Measurements from ENCODE around the gene CTDSP2. TPM values are rescaled to one million over a fixed set of nuclear protein-coding genes. Genes with fewer than 3 reads are reported as not detected.

Gene CTDSP2
- total and polyA plus RNA-seq, 2 experiments from 2014 or later, result 52.7 to 97.3 TPM

GRCh38 chr12:57772429-57773322 is 73.9 kb downstream of the CTDSP2 start, which contains the start of gene EEF1AKMT3:
TSS of gene EEF1AKMT3 (plus strand) at chr12:57772614. CDS start at chr12:57772725, 111 bp downstream.
- no peak for TF ChIP-seq EZH2phosphoT487 (IDR thresholded peaks at IDR 0.05; ENCODE audit: insufficient read depth, low read depth)
- TF ChIP-seq EZH2 (IDR thresholded peaks at IDR 0.05; ENCODE audit: insufficient read depth, poor library complexity, severe bottlenecking), result no peak
- in situ Hi-C loops (cut with MboI), result no loop called here
- H3K36me3 ChIP-seq (ENCODE audit: low read depth), result no peaks in the 10 kb centered on the region

GRCh38 chr12:57771873-57772428 is 74.6 kb downstream of the CTDSP2 start, which contains the start of gene METTL1:
TSS of gene METTL1 (minus strand) at chr12:57772105. CDS start at chr12:57772083, 22 bp downstream.
- Histone ChIP-seq H3K79me2 (ENCODE audit: insufficient read depth) (peaks cover 31% of the 10 kb centered on the region), H3K9ac (peak within 1 kb of the TSS; percentile 98), H3K27me3 (replicated peaks; ENCODE audit: insufficient read depth) (no peaks in the 10 kb centered on the region), H3K36me3 (ENCODE audit: low read depth) (no peaks in the 10 kb centered on the region), H4K20me1 (ENCODE audit: insufficient read depth) (no peaks in the 10 kb centered on the region), H3F3A (ENCODE audit: insufficient read depth) (no peaks in the 10 kb centered on the region), H3K4me3 (peak within 1 kb of the TSS; percentile 99), H3K4me2 (ENCODE audit: unreplicated experiment) (peak within 1 kb of the TSS; percentile 99), H3K4me1 (ENCODE audit: insufficient read depth) (peaks cover 9% of the 10 kb centered on the region), H3K9me3 (ENCODE audit: low read depth) (no peaks in the 10 kb centered on the region), H3K9me2 (ENCODE audit: insufficient read depth) (no peaks in the 10 kb centered on the region), H3K27ac (peak within 1 kb of the TSS; percentile 99), H2AFZ (peak within 1 kb of the TSS; percentile 98)
- in situ Hi-C loops (cut with MboI), result no loop called here
- TF ChIP-seq EZH2phosphoT487 (IDR thresholded peaks at IDR 0.05; ENCODE audit: insufficient read depth, low read depth), result no peak
- no peak for TF ChIP-seq EZH2 (IDR thresholded peaks at IDR 0.05; ENCODE audit: insufficient read depth, poor library complexity, severe bottlenecking)
- 2% methylated on average over 27 to 28 of the region's 28 CpGs for WGBS, 2 experiments (ENCODE audit: low coverage in 1 of 2, low lambda C conversion rate in 2 of 2, missing lambda C conversion rate in 2 of 2)
- peak; percentile 98 for DNase-seq

More at GRCh38 chr12:57772429-57773322, 73.9 kb downstream of the CTDSP2 start, which contains the start of gene EEF1AKMT3:
- H3K9ac ChIP-seq, result peak within 1 kb of the TSS; percentile 98
- WGBS, 2 experiments (ENCODE audit: low coverage in 1 of 2, low lambda C conversion rate in 2 of 2, missing lambda C conversion rate in 2 of 2), result 1% methylated on average over 56 to 64 of the region's 67 CpGs
- H3F3A ChIP-seq (ENCODE audit: insufficient read depth), result no peaks in the 10 kb centered on the region
- no peaks in the 10 kb centered on the region for H3K27me3 ChIP-seq (replicated peaks; ENCODE audit: insufficient read depth)
- peak; percentile 79 for DNase-seq
- peak within 1 kb of the TSS; percentile 99 for H3K4me3 ChIP-seq
- H2AFZ ChIP-seq, result peak within 1 kb of the TSS; percentile 98
- H3K27ac ChIP-seq, result peak within 1 kb of the TSS; percentile 99
- peak within 1 kb of the TSS; percentile 99 for H3K4me2 ChIP-seq (ENCODE audit: unreplicated experiment)
- peaks cover 31% of the 10 kb centered on the region for H3K79me2 ChIP-seq (ENCODE audit: insufficient read depth)
- H4K20me1 ChIP-seq (ENCODE audit: insufficient read depth), result no peaks in the 10 kb centered on the region
- H3K4me1 ChIP-seq (ENCODE audit: insufficient read depth), result peaks cover 3% of the 10 kb centered on the region
- no peaks in the 10 kb centered on the region for H3K9me2 ChIP-seq (ENCODE audit: insufficient read depth)
- no peaks in the 10 kb centered on the region for H3K9me3 ChIP-seq (ENCODE audit: low read depth)

- Histone ChIP-seq H2AFZ (peak overlapping the region; percentile 98), H3K9me2 (ENCODE audit: insufficient read depth) (no peaks in the 10 kb centered on the region), H3F3A (ENCODE audit: insufficient read depth) (peaks cover 1% of the 10 kb centered on the region; the same call in 1 of the 2 replicates), H3K79me2 (ENCODE audit: insufficient read depth) (peaks cover 31% of the 10 kb centered on the region), H3K36me3 (ENCODE audit: low read depth) (no peaks in the 10 kb centered on the region), H3K4me3 (peak overlapping the region; percentile 99), H3K27ac (peak overlapping the region; percentile 99), H3K4me1 (ENCODE audit: insufficient read depth) (peaks cover 12% of the 10 kb centered on the region), H3K27me3 (replicated peaks; ENCODE audit: insufficient read depth) (no peaks in the 10 kb centered on the region), H3K9me3 (ENCODE audit: low read depth) (no peaks in the 10 kb centered on the region), H3K4me2 (ENCODE audit: unreplicated experiment) (peak overlapping the region; percentile 99), H3K9ac (peak overlapping the region; percentile 98), H4K20me1 (ENCODE audit: insufficient read depth) (no peaks in the 10 kb centered on the region)
- peak; percentile 95 for DNase-seq
- 0 to 2% methylated on average over 16 of the region's 16 CpGs for WGBS, 2 experiments (ENCODE audit: low coverage in 1 of 2, low lambda C conversion rate in 2 of 2, missing lambda C conversion rate in 2 of 2)
- TF ChIP-seq EZH2phosphoT487 (IDR thresholded peaks at IDR 0.05; ENCODE audit: insufficient read depth, low read depth) (no peak), EZH2 (IDR thresholded peaks at IDR 0.05; ENCODE audit: insufficient read depth, poor library complexity, severe bottlenecking) (no peak)
- in situ Hi-C loops (cut with MboI), result no loop called here
Observed at GRCh38 chr12:57771236-57771872, 75.2 kb downstream of the CTDSP2 start.

GRCh38 chr12:57770734-57771133 is 75.8 kb downstream of the CTDSP2 start:
- Histone ChIP-seq H3K4me2 (ENCODE audit: unreplicated experiment) (peak overlapping the region; percentile 99), H3K4me3 (peak overlapping the region; percentile 99), H3K36me3 (ENCODE audit: low read depth) (no peaks in the 10 kb centered on the region), H3F3A (ENCODE audit: insufficient read depth) (peaks cover 4% of the 10 kb centered on the region; the same call in 1 of the 2 replicates), H3K79me2 (ENCODE audit: insufficient read depth) (peaks cover 31% of the 10 kb centered on the region), H3K27ac (peak overlapping the region; percentile 99), H3K9me3 (ENCODE audit: low read depth) (no peaks in the 10 kb centered on the region), H3K9ac (peak overlapping the region; percentile 98), H2AFZ (no peak overlapping the region), H4K20me1 (ENCODE audit: insufficient read depth) (no peaks in the 10 kb centered on the region), H3K27me3 (replicated peaks; ENCODE audit: insufficient read depth) (peaks cover 4% of the 10 kb centered on the region), H3K9me2 (ENCODE audit: insufficient read depth) (no peaks in the 10 kb centered on the region), H3K4me1 (ENCODE audit: insufficient read depth) (peaks cover 12% of the 10 kb centered on the region)
- TF ChIP-seq EZH2phosphoT487 (IDR thresholded peaks at IDR 0.05; ENCODE audit: insufficient read depth, low read depth), result no peak
- no peak for TF ChIP-seq EZH2 (IDR thresholded peaks at IDR 0.05; ENCODE audit: insufficient read depth, poor library complexity, severe bottlenecking)
- in situ Hi-C loops (cut with MboI), result no loop called here
- no peak for DNase-seq
- 88 to 92% methylated on average over 4 of the region's 4 CpGs for WGBS, 2 experiments (ENCODE audit: low coverage in 1 of 2, low lambda C conversion rate in 2 of 2, missing lambda C conversion rate in 2 of 2)

MicroRNAs encoded within 50 kb of the gene (microRNA counts, 767-probe panel; counts per million panel counts)
- 7,367 counts per million, percentile 96 among the panel's probes with 10 or more counts for microRNA hsa-miR-26a-5p

Small RNAs within 50 kb of the gene (microRNA-seq; reads per million reads assigned to microRNA genes)
- 123 reads per million, percentile 50 among the genes with 10 or more reads in this experiment for gene MIR26A2 (ENCODE audit: borderline number of aligned reads)

Small RNAs within 50 kb of the gene (small RNA-seq; reads per million reads assigned to genes)
- 0.37 reads per million for gene MIR26A2 (ENCODE audit: low read depth, low replicate concordance)
- not detected for gene RNU6-1083P (ENCODE audit: low read depth, low replicate concordance)

Other genes starting within 250 kb of the CTDSP2 start
- gene DTX3, start 241.9 kb downstream of the CTDSP2 start, total RNA-seq (2014; rRNA removed; shearing (Covaris generic)), result 12.3 and 19.6 TPM in 2 replicates
- gene DTX3, start 241.9 kb downstream of the CTDSP2 start, polyA plus RNA-seq (2016; fragmentation: Nextera tagmentation; extraction: Ambion mirVana), result 7.7 and 8.7 TPM in 2 replicates
- gene ARHGEF25, start 235.3 kb downstream of the CTDSP2 start, total RNA-seq (2014; rRNA removed; shearing (Covaris generic)), result 24.2 and 43.0 TPM in 2 replicates
- 0.24 and 0.60 TPM in 2 replicates for gene ARHGEF25, start 235.3 kb downstream of the CTDSP2 start, polyA plus RNA-seq (2016; fragmentation: Nextera tagmentation; extraction: Ambion mirVana)
- gene B4GALNT1, start 213.5 kb downstream of the CTDSP2 start, total RNA-seq (2014; rRNA removed; shearing (Covaris generic)), result 7.8 and 8.6 TPM in 2 replicates
- 4.7 and 5.4 TPM in 2 replicates for gene B4GALNT1, start 213.5 kb downstream of the CTDSP2 start, polyA plus RNA-seq (2016; fragmentation: Nextera tagmentation; extraction: Ambion mirVana)
- gene OS9, start 152.6 kb downstream of the CTDSP2 start, total RNA-seq (2014; rRNA removed; shearing (Covaris generic)), result 215 and 329 TPM in 2 replicates
- gene OS9, start 152.6 kb downstream of the CTDSP2 start, polyA plus RNA-seq (2016; fragmentation: Nextera tagmentation; extraction: Ambion mirVana), result 186 and 194 TPM in 2 replicates
- under 0.01 TPM in 1 of 2 replicates, not detected in the other for gene AGAP2, start 108.0 kb downstream of the CTDSP2 start, total RNA-seq (2014; rRNA removed; shearing (Covaris generic))
- gene AGAP2, start 108.0 kb downstream of the CTDSP2 start, polyA plus RNA-seq (2016; fragmentation: Nextera tagmentation; extraction: Ambion mirVana), result 0.11 TPM in 1 of 2 replicates, not detected in the other
- gene TSPAN31, start 101.7 kb downstream of the CTDSP2 start, total RNA-seq (2014; rRNA removed; shearing (Covaris generic)), result 70.8 and 112 TPM in 2 replicates
- 47.2 and 48.4 TPM in 2 replicates for gene TSPAN31, start 101.7 kb downstream of the CTDSP2 start, polyA plus RNA-seq (2016; fragmentation: Nextera tagmentation; extraction: Ambion mirVana)
- 133 and 152 TPM in 2 replicates for gene CDK4, start 94.4 kb downstream of the CTDSP2 start, total RNA-seq (2014; rRNA removed; shearing (Covaris generic))
- gene CDK4, start 94.4 kb downstream of the CTDSP2 start, polyA plus RNA-seq (2016; fragmentation: Nextera tagmentation; extraction: Ambion mirVana), result 123 and 137 TPM in 2 replicates
- 0.97 and 1.4 TPM in 2 replicates for gene MARCHF9, start 91.6 kb downstream of the CTDSP2 start, total RNA-seq (2014; rRNA removed; shearing (Covaris generic))
- gene MARCHF9, start 91.6 kb downstream of the CTDSP2 start, polyA plus RNA-seq (2016; fragmentation: Nextera tagmentation; extraction: Ambion mirVana), result 0.18 TPM in 1 of 2 replicates, not detected in the other
- gene CYP27B1, start 79.7 kb downstream of the CTDSP2 start, total RNA-seq (2014; rRNA removed; shearing (Covaris generic)), result 0.86 and 1.0 TPM in 2 replicates
- gene CYP27B1, start 79.7 kb downstream of the CTDSP2 start, polyA plus RNA-seq (2016; fragmentation: Nextera tagmentation; extraction: Ambion mirVana), result 0.42 and 0.78 TPM in 2 replicates
- gene METTL1, start 74.6 kb downstream of the CTDSP2 start, total RNA-seq (2014; rRNA removed; shearing (Covaris generic)), result 3.7 and 7.3 TPM in 2 replicates
- gene METTL1, start 74.6 kb downstream of the CTDSP2 start, polyA plus RNA-seq (2016; fragmentation: Nextera tagmentation; extraction: Ambion mirVana), result 29.8 and 33.2 TPM in 2 replicates
- gene EEF1AKMT3, start 74.1 kb downstream of the CTDSP2 start, total RNA-seq (2014; rRNA removed; shearing (Covaris generic)), result 7.0 and 12.4 TPM in 2 replicates
- gene EEF1AKMT3, start 74.1 kb downstream of the CTDSP2 start, polyA plus RNA-seq (2016; fragmentation: Nextera tagmentation; extraction: Ambion mirVana), result 15.0 and 15.7 TPM in 2 replicates
- 13.0 and 37.9 TPM in 2 replicates for gene TSFM, start 63.9 kb downstream of the CTDSP2 start, total RNA-seq (2014; rRNA removed; shearing (Covaris generic))
- gene TSFM, start 63.9 kb downstream of the CTDSP2 start, polyA plus RNA-seq (2016; fragmentation: Nextera tagmentation; extraction: Ambion mirVana), result 36.1 and 42.2 TPM in 2 replicates
- 1.4 and 3.4 TPM in 2 replicates for gene AVIL, start 28.0 kb downstream of the CTDSP2 start, total RNA-seq (2014; rRNA removed; shearing (Covaris generic))
- 1.9 and 2.4 TPM in 2 replicates for gene AVIL, start 28.0 kb downstream of the CTDSP2 start, polyA plus RNA-seq (2016; fragmentation: Nextera tagmentation; extraction: Ambion mirVana)
- 8.0 and 14.8 TPM in 2 replicates for gene ATP23, start 94.8 kb upstream of the CTDSP2 start, total RNA-seq (2014; rRNA removed; shearing (Covaris generic))
- gene ATP23, start 94.8 kb upstream of the CTDSP2 start, polyA plus RNA-seq (2016; fragmentation: Nextera tagmentation; extraction: Ambion mirVana), result 4.3 and 5.7 TPM in 2 replicates

All from GM23248 (cell line).